ENCODE data around the gene PLCD4.

DNA sequence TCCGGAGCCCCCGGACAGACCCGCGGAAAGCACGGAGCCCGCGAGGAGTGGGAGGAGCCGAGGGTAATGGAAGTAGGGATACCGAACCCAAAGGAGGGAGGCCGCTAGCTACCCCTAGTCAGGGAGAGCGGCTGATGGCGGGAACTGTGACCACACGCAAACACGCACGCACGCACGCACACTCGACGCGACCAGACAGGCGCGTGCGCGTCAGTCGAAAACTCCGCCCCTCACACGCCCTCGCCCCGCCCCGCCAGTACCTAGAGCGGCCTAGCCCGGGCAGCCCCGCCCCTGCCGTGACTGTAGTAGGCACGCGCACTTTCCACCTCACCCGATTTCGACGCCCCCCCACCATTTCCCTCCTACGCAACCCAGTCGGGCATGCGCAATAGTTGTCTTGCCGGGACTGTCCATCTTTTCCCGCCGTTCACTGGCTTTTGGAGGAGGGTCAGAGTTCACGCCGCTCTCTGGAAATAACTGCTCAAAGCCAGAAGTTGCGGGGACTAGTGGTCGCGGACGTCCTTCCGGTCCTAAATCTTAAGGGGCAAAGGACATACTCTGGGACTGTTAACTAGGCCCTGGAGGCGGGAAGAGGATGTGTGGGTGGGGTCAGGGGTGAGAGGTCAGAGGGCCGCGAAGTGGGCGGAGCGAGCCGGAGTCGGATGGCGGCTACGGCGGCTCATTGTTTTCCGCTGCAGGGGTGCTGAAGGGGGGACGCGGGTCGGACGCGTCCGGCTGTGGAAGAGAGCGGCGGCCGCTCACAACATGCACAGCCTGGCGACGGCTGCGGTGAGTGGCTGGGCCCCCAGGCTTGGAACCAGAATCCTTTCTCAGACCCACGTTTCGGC is 39.3 kb upstream of the PLCD4 start, which contains the start of the genes CNOT9 and USP37:
- TF ChIP-seq EZH2 (IDR thresholded peaks at IDR 0.05; ENCODE audit: insufficient read depth, poor library complexity, severe bottlenecking) (no peak), EZH2phosphoT487 (IDR thresholded peaks at IDR 0.05; ENCODE audit: insufficient read depth, low read depth) (no peak)

Data from GM23248 (cell line).